Thyroid gland (tissue), 4 donors: ENCODE data around the gene NFAM1. TPM values are rescaled to one million over a fixed set of nuclear protein-coding genes. Genes with fewer than 3 reads are reported as not detected.

ENCODE experiments used
- DNase-seq, 2 donors: peaks; one replicate each; pipeline ENCODE4 v3.0.0-alpha.2; 2019
- H3K27ac ChIP-seq, 3 donors: fragments of 200-600 bp; sonication (generic); 1 replicate in 2 of 3; 2 replicates in 1 of 3; pipeline ENCODE4 v1.5.1; 2016 to 2019; ENCODE audit warnings: mild to moderate bottlenecking in 1 of 3, moderate library complexity in 1 of 3
- H3K27me3 ChIP-seq: fragments of 200-600 bp; sonication (generic); one replicate; pipeline ENCODE4 v1.5.1; 2019
- H3K36me3 ChIP-seq, 2 donors: fragments of 200-600 bp; sonication (generic); one replicate each; pipeline ENCODE4 v1.5.1; 2016 to 2019
- H3K4me1 ChIP-seq, 2 donors: fragments of 200-600 bp; sonication (generic); one replicate each; pipeline ENCODE4 v1.5.1; 2017 to 2019
- H3K4me3 ChIP-seq, 3 donors: fragments of 200-600 bp; sonication (generic); replicated peaks in 1 of 3; 1 replicate in 2 of 3; 2 replicates in 1 of 3; pipeline ENCODE4 v1.5.1; 2016; ENCODE audit warnings: mild to moderate bottlenecking in 1 of 3
- H3K9me3 ChIP-seq: fragments of 200-600 bp; sonication (generic); one replicate; pipeline ENCODE4 v1.5.1; 2017
- CTCF ChIP-seq, 6 experiments: fragments of 200-600 bp in 3 of 6; fragments of 450-650 bp in 3 of 6; sonication (generic) in 3 of 6; IDR thresholded peaks; one replicate each; pipeline ENCODE4 v1.5.1; 2016 to 2019; ENCODE audit warnings: antibody characterized with exemption in 6 of 6, mild to moderate bottlenecking in 2 of 6, inconsistent platforms in 1 of 6, moderate library complexity in 1 of 6
- POLR2A ChIP-seq, 2 donors: fragments of 450-650 bp; IDR thresholded peaks; one replicate each; pipeline ENCODE4 v1.6.1; 2017; ENCODE audit warnings: antibody characterized with exemption in 2 of 2, mild to moderate bottlenecking in 2 of 2, moderate library complexity in 1 of 2
- WGBS, 2 donors: methylation state at CpG; one replicate each; pipeline ENCODE4 v1.1.5; 2017; 5-methylcytosine and 5-hydroxymethylcytosine counted together
- intact Hi-C: fragments of 100-400 bp; cut with DNase I; formaldehyde crosslinking; loops from one replicate; pipeline ENCODE4 v1.15.1; 2023
- total RNA-seq, 4 donors: library from RNA; depleted of rRNA; stranded (reverse); fragments of >200 nt; gene quantifications; one replicate each; pipeline ENCODE4 v1.2.3, GENCODE V29; 2016

Gene NFAM1
- total RNA-seq, 4 donors from 2014 or later, result 0.89 to 1.4 (median 1.2) TPM

- no peaks in the 10 kb centered on the region for H3K9me3 ChIP-seq
- peak; percentile 94 to 97 for DNase-seq
- H3K4me3 ChIP-seq, result no peak overlapping the region
- TF ChIP-seq POLR2A (IDR thresholded peaks at IDR 0.05) (no peak), CTCF (IDR thresholded peaks at IDR 0.05) (no peak)
- no peaks in the 10 kb centered on the region for H3K27me3 ChIP-seq
- peaks cover 9 to 22% of the 10 kb centered on the region in 2 donors for H3K4me1 ChIP-seq
- 21 to 24% methylated on average over 12 of the region's 12 CpGs for WGBS, 2 donors
- no peaks in the 10 kb centered on the region for H3K36me3 ChIP-seq
- intact Hi-C loops, result no loop called here
- H3K27ac ChIP-seq, result peak overlapping the region; percentile 53 to 58 (median 55)
Measured at GRCh38 chr22:42376711-42377554, 55.3 kb downstream of the NFAM1 start.

- intact Hi-C loops, result no loop called here
- WGBS, 2 donors, result 71 to 85% methylated on average over 5 of the region's 5 CpGs
Measured at GRCh38 chr22:42375982-42376381, 56.2 kb downstream of the NFAM1 start.

GRCh38 chr22:42372976-42373375 is 59.2 kb downstream of the NFAM1 start:
- Histone ChIP-seq H3K4me1 (peaks cover 20 to 27% of the 10 kb centered on the region in 2 donors), H3K4me3 (no peak overlapping the region), H3K27me3 (no peaks in the 10 kb centered on the region), H3K9me3 (no peaks in the 10 kb centered on the region), H3K36me3 (no peaks in the 10 kb centered on the region), H3K27ac (no peak overlapping the region)
- no peak for TF ChIP-seq CTCF (IDR thresholded peaks at IDR 0.05)
- no peak for TF ChIP-seq POLR2A (IDR thresholded peaks at IDR 0.05)
- 85 to 87% methylated on average over 7 of the region's 7 CpGs for WGBS, 2 donors
- intact Hi-C loops, result no loop called here
- DNase-seq, result no peak

More at GRCh38 chr22:42375982-42376381, 56.2 kb downstream of the NFAM1 start:
- no peaks in the 10 kb centered on the region for H3K27me3 ChIP-seq
- H3K36me3 ChIP-seq, result no peaks in the 10 kb centered on the region
- H3K4me1 ChIP-seq, result peaks cover 9 to 22% of the 10 kb centered on the region in 2 donors
- TF ChIP-seq CTCF (IDR thresholded peaks at IDR 0.05) (no peak), POLR2A (IDR thresholded peaks at IDR 0.05) (no peak)
- H3K4me3 ChIP-seq, result no peak overlapping the region
- peak overlapping the region in 2 of 3 donors; percentile 55 to 58 for H3K27ac ChIP-seq
- no peaks in the 10 kb centered on the region for H3K9me3 ChIP-seq
- DNase-seq, result no peak

- TF ChIP-seq CTCF (IDR thresholded peaks at IDR 0.05) (no peak), POLR2A (IDR thresholded peaks at IDR 0.05) (no peak)
- no peaks in the 10 kb centered on the region for H3K9me3 ChIP-seq
- no peak for DNase-seq
Measured at GRCh38 chr22:42371501-42371900, 60.7 kb downstream of the NFAM1 start.

GRCh38 chr22:42371099-42371498 is 61.1 kb downstream of the NFAM1 start:
- H3K4me1 ChIP-seq, result peaks cover 26 to 29% of the 10 kb centered on the region in 2 donors
- TF ChIP-seq POLR2A (IDR thresholded peaks at IDR 0.05) (no peak), CTCF (IDR thresholded peaks at IDR 0.05) (no peak)
- WGBS, 2 donors, result 85 to 88% methylated on average over 4 of the region's 4 CpGs
- H3K4me3 ChIP-seq, result no peak overlapping the region
- no peak for DNase-seq
- intact Hi-C loops, result no loop called here
- H3K36me3 ChIP-seq, result no peaks in the 10 kb centered on the region
- no peaks in the 10 kb centered on the region for H3K27me3 ChIP-seq
- no peak overlapping the region for H3K27ac ChIP-seq
- no peaks in the 10 kb centered on the region for H3K9me3 ChIP-seq

More at GRCh38 chr22:42371501-42371900, 60.7 kb downstream of the NFAM1 start:
- peaks cover 23 to 29% of the 10 kb centered on the region in 2 donors for H3K4me1 ChIP-seq
- H3K4me3 ChIP-seq, result no peak overlapping the region
- no peaks in the 10 kb centered on the region for H3K36me3 ChIP-seq
- 77 to 78% methylated on average over 3 of the region's 3 CpGs for WGBS, 2 donors
- intact Hi-C loops, result no loop called here
- H3K27ac ChIP-seq, result no peak overlapping the region
- H3K27me3 ChIP-seq, result no peaks in the 10 kb centered on the region
